Fibroblast of skin of right quadriceps (primary cell): Measurements from ENCODE around the gene SULT2B1.
A peak's percentile ranks its signal among the peaks of the same experiment; 100 is the strongest.

Source experiments
- DNase-seq: peaks from one replicate; pipeline ENCODE4 v3.0.0-alpha.2; 2013

SULT2B1 gene

DNA sequence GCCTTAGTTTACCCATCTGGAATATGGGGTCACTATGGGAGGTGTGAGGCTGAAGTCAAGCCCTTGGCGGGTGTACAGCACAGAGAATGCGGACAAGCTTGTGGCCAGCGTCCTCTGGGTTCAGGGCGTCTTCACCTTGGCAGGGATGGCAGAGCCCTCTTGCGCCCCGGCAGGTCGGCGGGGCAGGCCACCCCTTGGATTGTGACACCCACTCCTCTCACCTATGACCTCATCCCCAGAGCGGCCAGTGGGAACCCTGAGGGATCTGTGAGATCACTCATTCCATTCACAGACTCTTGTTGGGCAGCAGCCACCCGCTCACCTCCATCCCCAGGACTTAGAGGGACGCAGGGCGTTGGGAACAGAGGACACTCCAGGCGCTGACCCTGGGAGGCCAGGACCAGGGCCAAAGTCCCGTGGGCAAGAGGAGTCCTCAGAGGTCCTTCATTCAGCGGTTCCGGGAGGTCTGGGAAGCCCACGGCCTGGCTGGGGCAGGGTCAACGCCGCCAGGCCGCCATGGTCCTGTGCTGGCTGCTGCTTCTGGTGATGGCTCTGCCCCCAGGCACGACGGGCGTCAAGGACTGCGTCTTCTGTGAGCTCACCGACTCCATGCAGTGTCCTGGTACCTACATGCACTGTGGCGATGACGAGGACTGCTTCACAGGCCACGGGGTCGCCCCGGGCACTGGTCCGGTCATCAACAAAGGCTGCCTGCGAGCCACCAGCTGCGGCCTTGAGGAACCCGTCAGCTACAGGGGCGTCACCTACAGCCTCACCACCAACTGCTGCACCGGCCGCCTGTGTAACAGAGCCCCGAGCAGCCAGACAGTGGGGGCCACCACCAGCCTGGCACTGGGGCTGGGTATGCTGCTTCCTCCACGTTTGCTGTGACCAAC lies 54.7 kb downstream of the SULT2B1 start, which contains the start of gene SPACA4:
Gene SPACA4 (plus strand): TSS at position 280 of the 896 bp plus-strand sequence. CDS start 237 bp downstream, at position 517.
- no peak for DNase-seq

DNA sequence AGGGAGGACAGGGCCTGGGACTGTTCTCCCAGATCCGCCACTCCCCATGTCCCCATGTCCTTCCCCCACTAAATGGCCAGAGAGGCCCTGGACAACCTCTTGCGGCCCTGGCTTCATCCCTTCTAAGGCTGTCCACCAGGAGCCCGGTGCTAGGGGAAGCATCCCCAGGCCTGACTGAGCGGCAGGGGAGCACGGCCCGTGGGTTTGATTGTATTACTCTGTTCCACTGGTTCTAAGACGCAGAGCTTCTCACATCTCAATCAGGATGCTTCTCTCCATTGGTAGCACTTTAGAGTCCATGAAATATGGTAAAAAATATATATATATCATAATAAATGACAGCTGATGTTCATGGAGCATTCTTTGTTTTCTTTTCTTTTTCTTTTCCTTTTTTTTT lies 55.4 kb downstream of the SULT2B1 start:
- no peak for DNase-seq

DNA sequence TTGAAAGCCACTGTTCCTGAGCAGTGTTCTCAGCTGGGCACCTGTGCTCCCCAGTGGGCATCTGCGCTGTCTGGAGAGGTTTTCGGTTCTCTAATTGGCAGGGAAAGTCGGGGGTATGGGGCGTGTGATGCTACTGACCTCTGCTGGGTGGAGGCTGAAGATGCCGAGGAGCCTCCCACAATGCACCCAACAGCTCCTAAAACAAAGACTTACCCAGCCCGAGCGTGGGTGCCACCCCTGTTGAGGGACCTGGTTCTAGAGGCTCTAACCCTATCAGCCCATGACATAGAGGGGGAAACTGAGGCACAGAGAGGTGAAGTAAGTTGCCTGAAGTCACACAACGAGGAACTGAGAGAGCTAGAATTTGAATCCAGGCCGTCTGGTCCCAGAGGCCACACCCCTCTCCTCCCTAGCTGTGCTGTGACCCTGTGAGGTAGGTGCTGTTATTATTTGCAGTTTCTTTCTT lies 56.9 kb downstream of the SULT2B1 start:
- peak; percentile 45 for DNase-seq

DNA sequence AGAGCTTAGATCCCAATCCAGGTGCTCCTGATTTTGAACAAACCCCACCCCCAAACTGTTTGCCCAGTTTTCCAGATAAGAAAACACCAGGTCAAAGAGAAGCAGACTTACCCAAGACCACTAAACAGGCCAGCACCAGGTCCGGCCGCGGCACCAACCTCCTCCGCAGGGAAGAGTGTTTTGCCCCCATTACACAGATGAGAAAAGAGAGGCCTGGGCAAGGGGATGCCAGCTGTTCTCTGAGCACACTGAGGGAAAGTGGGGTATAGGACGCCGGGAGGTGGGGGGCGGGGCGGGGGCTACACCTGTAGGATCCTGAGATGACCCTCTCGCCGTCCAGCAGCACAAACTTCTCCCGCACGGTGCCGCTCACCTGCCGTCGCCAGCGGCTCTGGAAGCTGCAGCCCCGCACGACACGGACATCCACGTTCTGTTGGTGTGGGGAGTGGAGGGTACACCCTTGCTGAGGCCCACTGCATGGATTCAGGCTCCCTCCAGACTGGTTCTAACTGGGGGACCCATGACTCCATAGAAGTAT lies 57.7 kb downstream of the SULT2B1 start:
- DNase-seq, result no peak

DNA sequence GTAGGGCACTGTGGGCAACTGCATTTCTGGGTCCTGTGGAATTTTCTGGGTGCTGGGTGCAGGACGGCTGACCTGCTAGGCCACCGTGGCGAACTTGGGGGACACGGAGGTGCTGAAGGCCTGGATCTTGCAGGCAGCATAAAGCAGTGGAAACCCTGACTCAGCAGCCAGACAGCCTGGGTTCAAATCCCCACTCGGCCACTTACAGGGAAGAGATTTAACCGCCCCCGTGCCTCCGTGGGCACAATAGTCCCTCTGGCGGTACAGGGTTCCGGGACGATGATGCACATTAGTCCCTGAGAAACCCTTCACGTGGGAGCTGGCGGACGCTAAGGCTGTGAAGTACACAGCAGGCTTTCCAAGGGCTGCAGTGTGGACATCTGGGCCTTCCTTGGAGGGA lies 59.9 kb downstream of the SULT2B1 start:
- DNase-seq, result no peak

DNA sequence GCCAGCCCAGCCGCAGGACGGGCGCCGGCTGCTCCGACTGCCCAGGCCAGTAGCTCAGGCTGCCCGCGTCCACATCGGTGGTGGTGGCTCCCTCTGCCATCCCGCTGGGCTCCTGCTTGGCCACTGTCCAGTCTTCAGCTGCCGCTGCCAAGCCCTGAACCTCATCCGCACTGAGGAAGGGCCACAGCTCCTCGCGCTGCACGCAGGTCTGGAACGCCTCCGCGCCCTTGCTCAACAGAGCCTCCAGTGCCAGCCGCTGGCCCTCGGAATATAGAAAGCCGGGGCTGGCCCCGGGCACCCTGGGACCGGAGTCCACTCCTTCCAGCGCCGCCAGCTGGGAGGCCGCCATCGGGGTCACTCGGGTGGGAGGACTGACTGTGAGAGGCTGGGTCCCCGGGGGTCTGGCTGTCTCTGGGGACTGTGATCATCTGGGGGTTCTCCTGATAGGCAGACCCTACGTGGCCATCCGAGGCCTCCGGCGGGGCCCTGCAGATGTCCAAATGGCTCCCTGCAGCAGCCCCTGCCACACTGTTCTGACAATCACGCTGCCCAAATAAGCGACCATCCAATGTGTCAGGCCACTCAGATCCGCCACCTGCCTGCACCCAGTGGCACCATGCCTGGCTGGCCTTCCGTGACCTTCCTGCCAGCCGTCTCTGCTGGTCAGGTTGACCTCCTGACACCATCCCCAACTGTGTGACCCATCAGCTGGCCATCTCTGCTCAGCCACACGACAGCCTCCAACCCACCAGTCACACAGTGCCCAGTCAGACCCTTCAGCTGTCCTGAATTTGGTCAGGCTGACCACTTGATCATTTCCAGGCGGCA lies 61.3 kb downstream of the SULT2B1 start:
- DNase-seq, result no peak

DNA sequence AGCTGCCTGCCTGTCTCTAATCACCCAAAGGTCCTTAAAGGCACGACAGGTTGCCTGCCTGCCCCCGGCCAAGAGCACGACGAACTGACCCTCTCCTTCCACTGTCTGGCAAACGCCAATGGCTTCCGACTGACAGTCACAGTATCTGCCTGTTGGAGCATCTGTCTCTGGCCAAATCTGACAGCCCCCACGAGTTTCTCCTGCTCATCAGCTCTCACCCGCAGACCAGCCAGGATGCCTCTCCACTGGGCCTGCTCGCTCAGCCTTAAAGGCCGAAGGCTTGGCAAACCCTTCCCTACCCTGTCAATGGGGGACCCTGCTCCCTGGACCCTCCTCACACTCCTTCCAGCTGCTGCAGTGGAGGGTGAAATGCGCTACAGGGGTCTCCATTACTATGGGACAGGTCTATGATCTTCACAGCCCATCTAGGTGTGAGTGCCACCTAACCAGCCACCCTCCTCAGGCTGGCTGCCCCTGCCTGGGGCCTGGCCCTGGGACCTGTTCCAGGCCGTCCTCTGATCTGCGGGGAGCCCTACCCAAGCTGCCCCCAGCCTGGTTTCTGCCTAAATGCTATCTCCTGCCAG lies 62.0 kb downstream of the SULT2B1 start:
- DNase-seq, result no peak

DNA sequence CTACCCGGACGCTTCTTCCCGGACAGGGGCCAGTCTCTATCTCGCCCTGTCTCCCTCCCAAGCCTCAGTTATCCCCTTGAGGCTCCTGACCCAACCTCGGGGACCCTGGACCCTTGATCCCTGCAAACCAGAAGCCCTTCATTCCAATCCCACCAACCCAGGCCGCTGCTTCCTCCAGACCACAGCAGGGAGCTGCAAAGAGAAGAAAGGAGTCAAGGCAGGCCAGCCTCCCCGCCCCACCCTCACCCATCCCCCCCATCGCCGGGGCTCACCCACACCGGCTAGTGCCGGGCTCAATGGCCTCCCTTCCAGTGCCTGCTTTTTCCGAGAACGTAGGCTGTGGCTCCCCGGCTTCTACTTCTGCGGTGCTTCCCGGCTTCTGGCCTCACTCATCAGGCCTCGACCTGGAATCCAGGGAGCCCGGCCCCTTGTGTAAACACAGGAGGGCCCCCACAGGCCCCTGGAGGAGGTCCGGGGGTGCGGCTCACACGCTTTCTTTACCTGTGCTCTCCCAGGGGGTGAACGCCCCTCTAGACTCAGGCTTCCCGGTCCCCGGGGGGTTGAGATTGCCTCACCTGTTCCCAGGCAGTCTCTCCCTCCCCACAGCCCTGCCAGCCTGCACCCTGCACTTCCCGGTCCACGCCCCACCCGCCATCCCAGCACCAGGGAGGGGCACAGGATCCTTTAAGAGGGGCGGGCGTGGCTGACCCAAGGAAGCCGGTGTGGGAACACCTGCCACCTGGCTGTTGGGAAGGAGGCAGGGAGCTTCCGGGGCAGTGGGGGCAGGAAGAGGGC lies 62.7 kb downstream of the SULT2B1 start, which contains the start of gene FAM83E:
Gene FAM83E (minus strand): TSS at position 641 of the 795 bp plus-strand sequence. CDS start 1,704 bp downstream, outside the sequence.
- no peak for DNase-seq

DNA sequence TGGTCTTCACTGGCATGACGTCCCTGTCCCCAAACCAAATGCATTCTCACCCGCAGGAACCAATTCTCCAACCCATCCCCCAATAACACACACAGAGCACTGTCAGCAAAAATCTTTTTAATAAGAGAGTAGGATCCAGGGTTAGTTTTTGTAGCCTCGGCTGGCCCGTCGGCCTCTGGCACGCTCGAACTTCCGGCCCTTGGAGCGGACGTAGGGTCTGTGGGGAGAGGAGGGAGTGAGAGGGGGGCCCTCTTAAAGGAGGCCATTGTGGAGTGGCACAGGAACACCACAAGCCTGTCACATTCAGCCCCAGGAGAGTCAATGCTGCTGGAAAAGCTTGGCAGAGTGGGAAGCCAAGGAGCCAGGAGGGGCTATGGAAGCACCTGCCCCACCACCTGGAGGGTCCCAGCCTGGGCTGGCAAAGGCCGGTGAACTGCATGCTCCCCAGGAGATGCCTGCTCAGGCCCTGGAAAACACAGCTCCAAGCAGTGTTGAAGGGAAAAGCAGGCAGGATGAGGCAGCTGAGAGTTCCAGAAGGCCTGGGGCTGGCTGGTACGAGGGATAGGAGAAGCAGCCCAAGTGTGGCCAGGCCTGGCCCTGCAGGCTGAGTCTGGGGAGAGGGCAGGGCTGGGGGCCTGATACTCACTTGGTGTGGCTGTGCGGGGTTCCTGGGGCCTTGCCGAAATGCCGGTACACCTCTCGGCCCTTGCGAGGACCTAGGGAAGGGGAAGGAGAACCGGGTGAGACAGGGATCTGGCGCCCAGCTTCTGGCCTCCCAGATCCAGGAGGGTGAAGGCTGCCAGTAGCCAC lies 63.5 kb downstream of the SULT2B1 start:
- no peak for DNase-seq

DNA sequence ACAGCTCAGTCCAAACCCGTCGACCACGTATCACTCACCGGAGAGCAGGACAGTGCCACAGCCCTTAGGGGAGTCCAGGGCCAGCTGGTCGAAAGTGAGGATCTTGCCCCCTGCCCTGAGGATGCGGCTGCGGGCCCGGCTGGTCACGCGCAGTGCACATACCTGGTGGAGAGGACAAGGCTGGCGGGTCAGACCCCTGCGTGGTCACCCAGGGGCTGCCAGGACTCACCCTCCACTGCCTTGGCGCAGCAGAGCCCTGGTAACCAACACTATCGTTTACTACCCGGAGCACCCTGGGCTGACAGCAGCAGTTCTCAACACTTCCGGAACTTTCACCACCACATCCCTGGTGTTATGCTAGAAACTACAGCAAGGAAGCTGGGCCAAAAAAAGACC lies 64.1 kb downstream of the SULT2B1 start:
- no peak for DNase-seq

DNA sequence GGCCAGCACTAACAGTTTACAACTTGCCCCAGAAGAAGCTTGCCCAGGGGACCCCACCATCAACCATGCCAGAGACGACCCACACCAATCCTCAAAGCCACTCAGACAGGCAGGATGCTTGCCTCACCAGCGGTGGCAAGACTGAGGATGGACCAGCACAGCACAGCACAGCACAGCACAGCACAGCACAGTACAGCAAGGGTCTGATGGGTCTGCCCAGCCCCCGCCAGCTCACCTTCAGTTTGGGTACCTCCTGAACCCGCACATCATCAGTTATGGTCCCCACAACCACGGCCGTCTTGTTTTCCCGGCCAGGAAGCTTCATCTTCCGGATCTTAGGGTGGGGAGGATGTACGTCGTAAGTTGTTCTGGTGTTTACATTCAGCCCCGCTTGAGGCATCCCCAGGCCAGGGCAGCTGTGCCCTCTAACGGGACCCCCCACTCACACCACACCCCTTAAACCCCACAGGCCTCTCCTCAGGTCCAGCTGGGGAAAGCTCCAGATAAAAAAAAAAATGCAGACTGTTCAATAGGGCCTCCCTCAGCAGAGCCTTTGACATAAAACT lies 64.6 kb downstream of the SULT2B1 start:
- no peak for DNase-seq

DNA sequence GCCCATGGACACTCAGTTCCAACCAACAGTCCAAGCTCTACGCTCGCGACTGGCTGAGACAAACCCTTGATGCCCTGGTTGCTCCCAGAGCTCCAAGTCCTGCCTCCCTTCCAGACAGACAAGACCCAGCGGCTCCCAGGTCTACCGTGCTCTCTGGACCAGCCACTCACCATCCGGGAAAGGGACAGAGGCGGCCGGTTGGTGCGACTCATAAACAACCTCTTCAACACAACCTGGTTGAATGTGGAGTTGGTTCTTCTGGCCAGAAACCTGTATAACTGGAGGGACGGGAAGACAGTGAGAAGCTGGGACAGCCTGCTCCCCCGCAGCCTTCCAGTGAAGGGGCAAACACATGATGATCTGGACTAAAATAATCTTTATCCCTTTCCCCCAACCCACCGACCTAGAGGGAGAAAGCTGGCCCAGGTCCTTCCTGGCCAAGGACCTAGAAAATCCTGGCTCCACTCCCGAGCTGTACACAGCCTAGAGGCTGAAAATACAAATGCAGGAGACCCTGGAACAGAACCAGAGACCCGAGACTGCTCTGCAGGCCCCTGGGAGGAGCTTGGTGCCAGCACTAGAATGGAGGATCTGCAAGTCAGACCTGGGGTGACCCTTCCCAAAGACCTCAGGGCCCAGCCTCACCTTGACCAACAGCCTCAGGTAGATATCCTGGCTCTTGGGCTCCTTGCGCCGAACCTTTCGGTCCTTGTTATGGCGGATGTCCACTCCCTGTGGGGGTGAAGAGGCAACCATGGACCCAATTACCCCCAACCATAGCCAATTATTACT lies 65.4 kb downstream of the SULT2B1 start:
- no peak for DNase-seq

DNA sequence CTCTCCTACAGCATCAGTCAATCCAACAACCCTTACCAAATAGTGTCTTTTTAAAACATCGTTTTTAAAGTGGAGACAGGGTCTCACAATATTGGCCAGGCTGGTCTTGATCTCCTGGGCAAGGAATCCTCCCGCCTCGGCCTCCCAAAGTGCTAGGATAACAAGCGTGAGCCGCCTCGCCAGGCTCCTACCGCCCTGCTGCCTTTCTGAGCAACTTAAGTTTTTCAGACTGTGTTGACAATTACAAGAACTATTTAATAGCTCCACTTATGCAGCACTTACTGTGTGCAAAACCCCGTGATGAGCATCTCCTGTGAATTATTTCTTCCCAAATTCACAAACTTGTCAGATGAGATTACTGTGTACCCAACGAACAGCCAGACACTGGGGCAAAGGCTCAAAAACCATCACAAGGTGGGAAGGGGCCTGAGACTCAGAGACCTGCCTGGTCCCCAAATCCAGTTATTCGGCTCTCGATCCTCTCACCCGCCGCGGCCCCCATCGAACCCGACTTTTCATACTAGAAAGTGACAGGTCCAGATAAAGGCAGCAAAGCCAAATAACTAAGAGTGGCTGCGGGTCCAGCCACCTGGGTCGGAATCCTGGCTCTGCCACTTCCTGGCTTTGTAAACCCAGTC lies 66.4 kb downstream of the SULT2B1 start:
- DNase-seq, result no peak

DNA sequence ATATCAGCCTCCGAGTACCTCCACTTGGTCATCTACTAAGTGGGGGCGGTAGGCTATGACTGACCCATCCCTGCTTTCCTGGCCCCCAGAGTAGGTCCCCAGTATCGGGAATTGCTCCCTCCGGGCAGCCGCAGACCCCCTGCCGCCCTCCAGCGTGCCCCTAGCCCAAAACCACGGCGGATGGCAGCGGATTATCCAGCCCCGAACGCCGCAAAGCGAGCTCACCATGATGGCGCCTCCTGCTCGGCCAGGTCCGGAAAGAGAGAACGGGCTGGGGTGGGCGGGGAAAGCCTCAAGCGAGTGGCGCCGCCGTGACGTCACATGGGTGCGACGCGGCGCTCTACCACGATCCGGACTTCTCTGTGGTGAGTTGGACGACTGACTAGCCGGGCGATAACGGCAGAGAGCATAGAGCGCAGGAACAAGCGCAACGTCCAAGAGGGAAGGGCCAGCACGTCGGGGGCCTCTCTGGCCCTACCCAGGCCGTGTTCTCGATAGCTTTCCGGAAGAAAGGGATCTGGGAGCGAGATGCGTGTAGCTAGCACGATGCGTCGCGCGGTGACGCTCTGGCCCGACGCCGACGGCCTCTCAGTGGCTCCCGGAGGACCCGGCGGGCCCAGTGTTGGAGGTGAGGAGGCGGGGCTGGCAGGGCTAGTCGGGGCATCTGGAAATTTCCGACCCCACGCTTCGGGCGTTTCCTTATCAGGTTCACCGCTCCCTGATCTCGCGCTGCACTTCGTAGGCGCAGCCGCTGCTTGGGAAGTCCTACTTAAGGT lies 67.1 kb downstream of the SULT2B1 start, which contains the start of the genes RPL18 and SPHK2:
Gene RPL18 (minus strand): TSS at position 263 of the 776 bp plus-strand sequence. CDS start 35 bp downstream, at position 228.
Gene SPHK2 (plus strand): TSS at position 591 of the 776 bp plus-strand sequence. CDS start 1,009 bp downstream, outside the sequence.
- DNase-seq, result peak; percentile 100

DNA sequence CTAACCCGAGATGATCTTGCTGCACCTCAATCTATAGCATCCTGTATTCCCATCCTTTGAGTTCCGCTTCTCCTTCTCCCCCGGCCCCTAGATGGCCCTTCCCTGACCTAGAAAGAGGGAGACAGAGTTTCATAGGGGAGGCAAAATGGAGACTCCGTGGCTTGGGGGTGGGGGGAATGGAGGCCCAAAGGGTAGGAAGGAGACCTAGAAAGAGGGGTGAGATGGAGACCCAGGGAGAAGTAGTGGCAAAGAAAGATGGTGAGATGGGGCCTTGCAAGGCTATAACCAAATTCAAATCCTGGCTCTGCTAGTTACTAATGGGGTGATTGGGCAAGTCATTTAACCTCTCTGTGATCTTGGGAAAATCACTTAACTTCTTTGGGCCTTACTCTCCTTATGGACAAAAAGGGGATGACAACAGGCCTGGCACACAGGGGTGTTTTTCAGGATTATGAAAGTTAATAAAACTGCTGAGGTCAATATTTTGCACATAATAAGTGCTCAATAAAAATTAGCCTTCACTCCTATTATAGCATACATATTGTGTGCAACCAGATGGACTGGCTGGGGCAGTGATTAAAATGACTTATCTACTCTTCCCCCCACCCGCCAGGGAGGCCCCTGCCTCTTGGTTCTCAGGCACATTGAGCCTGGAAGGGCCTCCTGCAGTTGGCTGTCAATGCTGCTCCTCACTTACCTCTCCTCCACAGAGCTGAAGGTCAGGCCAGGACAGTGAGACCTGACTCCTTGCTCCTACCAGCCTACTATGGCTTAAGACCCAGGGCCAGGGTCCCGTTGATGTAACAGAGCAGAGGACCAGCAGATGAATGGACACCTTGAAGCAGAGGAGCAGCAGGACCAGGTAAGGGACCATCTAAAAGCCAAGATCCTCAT lies 68.0 kb downstream of the SULT2B1 start:
- no peak for DNase-seq

DNA sequence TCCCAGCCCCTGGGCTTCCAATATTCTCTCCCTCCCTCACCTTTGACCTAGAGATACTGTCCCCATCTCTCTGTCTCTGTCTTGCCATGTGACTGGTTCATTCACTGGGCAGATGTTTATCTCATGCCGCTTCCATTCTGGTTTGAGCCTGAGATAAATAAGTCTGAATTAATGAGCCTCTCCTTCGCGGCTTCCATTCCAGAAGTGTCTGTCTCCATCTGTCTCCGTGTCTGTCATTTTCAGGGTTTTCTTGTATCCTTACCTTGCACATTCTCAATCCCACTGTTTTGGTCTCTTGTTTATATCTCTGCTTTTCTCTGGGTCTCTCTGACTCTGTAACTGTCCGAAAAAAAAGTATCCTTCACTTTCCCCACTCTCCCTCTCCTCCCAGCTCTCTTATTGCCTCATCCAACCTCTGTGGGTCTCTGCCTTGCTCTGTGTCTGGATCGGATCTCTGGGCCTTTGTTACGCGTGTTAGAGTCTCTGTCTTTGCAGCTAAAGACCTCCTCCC lies 71.6 kb downstream of the SULT2B1 start:
- no peak for DNase-seq

DNA sequence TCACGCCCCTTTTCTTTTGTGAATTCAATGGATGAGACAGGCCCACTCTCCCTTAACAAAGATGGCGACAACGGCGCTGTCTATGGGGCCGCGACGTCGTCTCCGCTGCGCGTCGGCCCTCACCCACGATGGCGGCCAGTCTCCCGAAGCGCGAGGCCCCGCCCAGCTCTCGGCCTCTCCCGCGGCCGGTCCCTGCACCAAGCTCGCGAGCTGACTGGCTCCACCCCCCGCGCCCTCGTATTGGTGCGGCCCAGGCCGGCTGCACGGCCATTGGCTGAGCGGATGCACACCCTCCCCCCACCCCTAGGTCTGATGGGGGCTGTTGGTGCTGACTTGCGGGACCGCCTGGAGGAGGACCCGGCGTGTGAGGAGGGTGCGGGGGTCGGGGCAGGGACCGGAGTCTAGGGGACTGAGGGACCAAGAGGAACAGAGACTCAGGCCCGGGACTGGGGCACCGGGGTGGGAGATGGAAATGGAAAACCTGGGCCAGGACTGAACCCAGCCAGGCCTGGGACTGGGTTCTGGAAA lies 72.2 kb downstream of the SULT2B1 start:
- DNase-seq, result peak; percentile 98
